ENCODE results near the gene TBC1D2B.
"Not testable (repeated sequence)": the region's sequence is repeated elsewhere in the genome, so short reads cannot be mapped to it uniquely, and the experiment has no call there.

Gene TBC1D2B

GRCh38 chr15:77975332-77976094 is 102.0 kb downstream of the TBC1D2B start:
- no peak for DNase-seq (ENCODE audit: low read depth in 2 of 2)

DNA sequence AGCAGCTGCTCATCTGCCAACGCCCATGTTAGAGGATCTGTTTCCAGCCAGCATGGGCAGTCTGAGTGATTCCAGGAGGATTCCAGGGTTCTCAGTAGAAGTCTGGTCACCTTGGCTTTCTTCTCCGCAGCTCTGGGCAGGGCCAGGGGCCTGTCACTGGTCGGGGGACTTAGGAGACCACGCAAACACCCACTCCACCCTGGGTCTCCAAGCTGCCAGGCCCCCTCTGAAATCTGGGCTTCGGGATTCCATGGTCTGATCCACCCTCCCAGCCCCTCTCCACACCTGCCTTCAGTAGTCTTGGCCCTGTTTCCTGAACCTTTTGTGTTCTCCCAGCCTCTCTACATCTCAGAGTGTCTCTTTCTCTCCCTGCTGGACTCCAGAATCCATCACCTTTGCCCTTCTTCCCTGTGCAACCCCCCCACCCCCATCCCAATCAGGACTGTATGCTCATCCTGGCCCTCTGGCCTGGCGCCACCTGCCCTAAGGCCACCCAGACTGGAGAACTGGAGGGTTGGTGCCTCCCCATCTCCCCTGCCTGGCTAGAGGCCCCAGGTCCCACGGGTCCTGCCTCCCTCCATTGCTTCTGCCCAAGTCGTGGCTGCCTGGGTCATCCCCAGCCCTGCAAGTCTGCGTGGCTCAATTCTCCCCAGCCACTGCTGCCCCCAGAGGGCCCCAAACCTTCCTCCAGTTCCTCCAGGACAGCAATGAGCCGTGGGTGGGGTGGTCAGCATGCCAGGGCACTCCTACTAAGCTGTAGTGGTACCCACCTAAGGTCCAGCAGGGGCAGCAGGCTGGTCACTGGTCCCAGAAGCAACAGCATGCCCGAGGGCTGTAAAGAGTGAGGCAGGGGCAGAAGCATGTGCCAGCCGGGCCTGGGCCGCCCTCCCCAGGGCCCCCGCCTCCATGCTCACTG is 102.8 kb downstream of the TBC1D2B start:
- DNase-seq (ENCODE audit: low read depth in 2 of 2) = no peak

DNA sequence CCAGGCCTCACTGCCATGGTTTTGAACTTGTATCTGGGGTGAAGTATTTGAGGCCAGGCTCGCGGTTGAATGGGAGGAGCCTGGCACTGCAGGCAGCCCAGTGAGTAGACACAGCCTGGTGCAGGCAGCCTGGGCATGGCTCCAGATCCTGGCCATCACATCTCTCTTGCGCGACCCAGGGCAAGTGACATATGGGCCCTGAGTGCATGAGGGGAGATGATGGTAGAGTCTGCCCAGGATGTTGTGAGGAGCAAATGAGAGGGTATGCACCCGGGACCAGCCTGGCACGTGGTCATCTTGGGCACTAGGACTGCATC is 103.5 kb downstream of the TBC1D2B start:
- DNase-seq (ENCODE audit: low read depth in 2 of 2) = no peak

- DNase-seq (ENCODE audit: low read depth in 2 of 2) = not testable (repeated sequence)
These were observed 104.0 kb downstream of the TBC1D2B start for GRCh38 chr15:77973273-77974097.

DNA sequence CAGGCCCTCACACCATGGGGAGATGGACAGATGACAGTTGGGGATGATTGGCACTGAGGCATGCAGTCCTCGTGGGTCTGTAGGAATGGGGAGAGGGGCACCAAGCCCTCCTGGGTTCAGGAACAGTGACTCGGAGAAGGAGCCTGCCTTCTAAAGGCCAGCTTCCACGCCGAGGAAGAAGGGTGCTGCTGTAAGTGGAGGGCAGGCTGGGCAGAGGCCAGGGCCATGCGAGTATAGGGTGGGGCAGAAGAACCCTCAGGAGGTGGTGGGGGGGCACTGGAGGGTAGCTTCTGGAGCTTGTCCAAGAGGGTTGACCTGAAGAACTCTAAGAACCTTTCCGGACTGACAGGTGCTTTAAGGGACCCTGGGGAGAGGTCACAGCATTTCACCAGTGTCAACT is 104.8 kb downstream of the TBC1D2B start:
- DNase-seq (ENCODE audit: low read depth in 2 of 2) = not testable (repeated sequence)

DNA sequence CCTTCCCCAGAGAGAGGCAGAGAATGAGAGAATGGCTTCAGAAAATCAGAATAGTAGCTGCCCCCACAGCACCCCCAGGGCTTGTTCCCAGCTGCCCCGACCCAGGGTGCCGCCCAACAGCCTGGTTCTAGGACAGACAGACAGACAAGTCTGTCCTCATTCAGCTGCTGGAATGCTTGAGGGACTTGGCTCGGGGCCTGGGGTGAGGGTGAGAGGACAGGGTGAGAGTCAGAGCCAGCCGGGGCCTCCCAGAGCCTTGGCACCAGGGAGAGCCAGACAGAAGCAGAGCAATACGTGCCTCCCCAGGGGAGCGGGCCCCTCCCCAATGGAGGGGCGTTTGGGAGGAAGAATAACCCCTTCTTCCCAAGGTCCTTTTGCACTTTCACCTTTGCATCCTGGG is 105.6 kb downstream of the TBC1D2B start:
- DNase-seq (ENCODE audit: low read depth in 2 of 2) = not testable (repeated sequence)

- not testable (repeated sequence) for DNase-seq (ENCODE audit: low read depth in 2 of 2)
These were observed 106.6 kb downstream of the TBC1D2B start for GRCh38 chr15:77970813-77971360.

DNA sequence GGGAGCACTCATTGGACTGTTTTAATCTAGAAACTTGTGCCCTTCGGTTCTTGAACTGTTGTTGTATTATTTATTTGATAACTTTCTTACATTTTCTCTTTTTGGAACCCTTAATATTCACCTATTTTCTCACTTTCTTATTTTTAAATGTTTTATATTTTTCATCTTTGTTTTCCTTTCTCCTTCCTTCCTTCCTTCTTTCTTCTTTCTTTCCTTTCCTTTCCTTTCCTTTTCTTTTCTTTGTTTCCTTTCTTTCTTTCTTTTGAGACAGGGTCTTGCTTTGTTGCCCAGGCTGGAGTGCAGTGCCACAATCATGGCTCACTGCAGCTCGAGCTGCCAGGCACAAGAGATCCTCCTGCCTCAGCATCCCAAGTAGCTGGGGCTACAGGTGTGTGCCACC is 108.5 kb downstream of the TBC1D2B start:
- no peak for DNase-seq (ENCODE audit: low read depth in 2 of 2)

DNA sequence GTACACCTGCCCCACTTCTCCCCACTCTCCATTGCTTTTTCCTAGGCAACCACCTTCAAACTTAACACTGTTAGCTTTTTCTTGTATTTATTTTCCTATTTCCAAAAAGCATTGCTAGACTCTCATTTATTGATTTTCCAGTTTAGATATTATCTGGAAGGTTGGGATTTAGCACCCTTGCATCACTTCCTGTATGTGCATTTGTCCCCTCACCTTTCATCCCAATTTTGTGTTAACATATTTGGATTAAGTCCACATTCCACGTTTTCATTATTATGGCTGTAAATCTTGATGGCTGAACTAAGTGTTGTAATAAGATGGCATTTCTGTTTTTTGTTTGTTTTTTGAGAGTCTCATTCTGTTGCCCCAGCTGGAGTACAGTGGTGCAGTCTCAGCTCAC is 109.7 kb downstream of the TBC1D2B start:
- DNase-seq (ENCODE audit: low read depth in 2 of 2) = no peak

GRCh38 chr15:77967235-77967615 is 110.3 kb downstream of the TBC1D2B start:
- DNase-seq (ENCODE audit: low read depth in 2 of 2) = not testable (repeated sequence)

- DNase-seq (ENCODE audit: low read depth in 2 of 2) = no peak
These were observed 110.8 kb downstream of the TBC1D2B start for GRCh38 chr15:77966540-77967234.

GRCh38 chr15:77964193-77964592 is 113.3 kb downstream of the TBC1D2B start:
- DNase-seq (ENCODE audit: low read depth in 2 of 2) = no peak

GRCh38 chr15:77959432-77959879 is 118.1 kb downstream of the TBC1D2B start:
- peak; percentile 61 to 73 for DNase-seq (ENCODE audit: low read depth in 2 of 2)

- DNase-seq (ENCODE audit: low read depth in 2 of 2) = not testable (repeated sequence)
These were observed 118.6 kb downstream of the TBC1D2B start for GRCh38 chr15:77958716-77959431.

DNA sequence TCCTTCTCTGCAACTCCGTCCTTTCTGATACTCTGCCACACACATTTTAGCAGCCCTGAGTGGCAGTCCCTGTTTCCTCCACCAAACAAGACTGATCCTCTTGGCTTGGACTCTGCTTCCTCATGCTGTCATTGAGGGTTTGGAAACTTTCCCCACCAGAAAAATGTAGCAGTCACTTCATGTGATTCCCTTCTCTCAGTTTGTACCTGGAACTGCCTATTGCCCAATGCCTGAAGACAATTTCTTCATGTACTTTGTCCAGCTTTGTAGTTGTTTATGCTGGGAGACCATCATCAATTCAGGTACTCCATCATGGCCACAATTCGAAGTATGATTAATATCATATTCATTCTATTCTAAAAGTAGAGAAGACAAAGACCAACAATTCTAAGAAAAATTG is 119.5 kb downstream of the TBC1D2B start:
- not testable (repeated sequence) for DNase-seq (ENCODE audit: low read depth in 2 of 2)

DNA sequence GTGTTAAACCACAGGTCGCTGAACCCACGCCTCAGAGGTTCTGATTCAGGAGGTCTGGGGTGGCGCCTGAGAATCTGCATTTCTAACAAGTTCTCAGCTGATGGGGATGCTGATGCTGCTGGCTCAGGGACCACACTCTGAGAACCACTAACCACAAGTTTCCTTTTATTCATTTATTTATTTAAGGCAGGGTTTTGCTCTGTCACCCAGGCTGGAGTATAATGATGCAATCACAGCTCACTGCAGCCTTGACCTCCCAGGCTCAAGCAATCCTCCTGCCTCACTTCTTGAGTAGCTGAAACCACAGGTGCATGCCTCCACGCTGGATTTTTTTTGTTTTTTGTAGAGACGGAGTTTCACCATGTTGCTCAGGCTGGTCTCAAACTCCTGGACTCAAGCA is 123.6 kb downstream of the TBC1D2B start:
- peak; percentile 7 to 25 for DNase-seq (ENCODE audit: low read depth in 2 of 2)

DNA sequence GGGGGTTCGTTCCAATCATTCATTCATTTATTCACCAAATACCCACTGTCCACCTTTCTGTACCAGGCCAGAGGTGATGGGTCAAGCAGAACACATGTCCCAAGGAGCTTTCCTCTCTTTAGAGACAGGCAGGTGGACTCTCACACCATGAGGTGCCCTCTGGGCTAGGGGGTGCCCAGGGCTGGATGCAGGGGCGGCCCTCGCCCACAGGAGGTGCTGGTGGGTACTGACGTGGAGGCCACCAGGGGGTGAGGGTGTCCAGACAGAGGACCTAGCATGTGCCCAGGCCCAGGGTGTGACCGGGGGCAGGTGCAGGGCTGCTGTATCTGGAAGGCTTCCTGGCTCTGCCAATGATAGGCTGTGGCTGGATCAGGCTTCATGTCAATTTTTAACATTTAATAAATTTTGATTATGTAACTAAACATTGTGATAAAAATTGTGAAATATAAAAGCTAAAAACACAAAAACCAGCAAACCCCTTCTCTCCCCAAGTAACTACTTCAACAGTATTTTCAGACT is 124.5 kb downstream of the TBC1D2B start:
- DNase-seq (ENCODE audit: low read depth in 2 of 2) = not testable (repeated sequence)

GRCh38 chr15:77951105-77951786 is 126.3 kb downstream of the TBC1D2B start:
- not testable (repeated sequence) for DNase-seq (ENCODE audit: low read depth in 2 of 2)

DNA sequence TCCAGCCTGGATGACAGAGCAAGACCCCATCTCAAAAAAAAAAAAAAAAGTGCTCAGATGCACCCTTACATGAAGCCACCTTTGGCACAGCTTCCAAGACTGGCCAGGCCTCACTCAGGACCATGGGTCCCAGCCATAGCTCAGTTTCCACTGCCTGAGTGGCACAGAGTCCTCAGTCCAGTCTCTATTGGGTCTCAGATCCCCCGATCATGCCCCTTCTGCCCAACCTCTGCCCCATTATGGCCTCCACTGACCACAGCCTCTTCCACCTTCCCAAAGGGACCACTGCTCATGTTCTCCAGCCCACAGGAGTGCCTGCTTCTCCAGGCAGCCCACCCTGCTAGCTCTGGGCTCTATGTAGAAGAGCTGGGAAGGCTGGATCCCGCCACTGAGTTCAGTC is 127.0 kb downstream of the TBC1D2B start:
- not testable (repeated sequence) for DNase-seq (ENCODE audit: low read depth in 2 of 2)

GRCh38 chr15:77945566-77945965 is 131.9 kb downstream of the TBC1D2B start:
- DNase-seq (ENCODE audit: low read depth in 2 of 2) = no peak

Data from stimulated activated CD8-positive, alpha-beta memory T cell treated with anti-CD3 and anti-CD28 coated beads, Interleukin-2, amount 100 ng/mL, for 48 hours (primary cell).